ENCODE results near the gene FAM229A. TPM values are rescaled to one million over a fixed set of nuclear protein-coding genes. Genes with fewer than 3 reads are reported as not detected.

Gene FAM229A
- total RNA-seq, 1 experiment from 2014 or later = 9.4 TPM

DNA sequence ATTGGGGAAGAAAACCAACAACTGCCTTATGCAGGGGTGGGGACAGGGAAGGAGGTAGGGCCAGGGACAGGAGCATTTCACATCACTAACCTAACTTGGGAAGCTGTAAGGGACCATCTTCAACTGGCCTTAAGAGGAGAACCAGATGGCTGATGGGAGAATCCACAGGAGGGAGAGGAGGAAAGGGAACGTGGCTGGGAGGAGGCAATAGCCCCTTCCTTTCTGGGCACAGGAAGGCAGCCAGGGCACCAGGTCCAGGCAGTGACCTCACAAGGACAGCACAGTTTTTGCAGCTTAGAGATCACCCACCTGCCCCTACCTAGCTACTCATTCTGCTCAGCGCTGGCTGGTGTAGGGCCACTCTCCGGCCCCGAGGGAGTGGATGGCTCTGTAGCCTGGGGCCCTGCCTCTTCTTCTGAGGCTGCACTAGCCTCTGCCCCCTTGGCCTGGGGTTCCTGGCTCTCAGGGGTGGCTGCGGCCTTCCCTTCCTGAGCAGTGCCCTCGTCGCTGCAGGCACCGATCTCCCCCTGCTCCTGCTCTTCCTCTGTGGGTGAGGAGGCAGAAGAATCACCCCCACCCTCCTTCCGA is 27.9 kb downstream of the FAM229A start:
- CTCF ChIA-PET = interaction anchor here (0.9 kb wide), 1 partner anchor 29 kb away, joined by 4 read pairs; the partner anchor contains the start of genes FAM229A and TSSK3
- H3K9me3 Mint-ChIP-seq = no peaks in the 10 kb centered on the region
- peak overlapping the region; percentile 96 for H3K27ac Mint-ChIP-seq
- DNase-seq (ENCODE audit: low spot score) = no peak
- H3K4me3 Mint-ChIP-seq = peak overlapping the region; percentile 95
- peaks cover 16% of the 10 kb centered on the region for H3K27me3 Mint-ChIP-seq (ENCODE audit: low read depth)
- H3K4me1 Mint-ChIP-seq = peaks cover 44% of the 10 kb centered on the region
- no peak for ATAC-seq
- peaks cover 42% of the 10 kb centered on the region for H3K36me3 Mint-ChIP-seq
- TF ChIP-seq ZNF396 (CRISPR knock-in tag; IDR thresholded peaks at IDR 0.05; ENCODE audit: borderline replicate concordance) (no peak), ESRRA (CRISPR knock-in tag; IDR thresholded peaks at IDR 0.05; ENCODE audit: borderline replicate concordance) (no peak), ZBTB43 (CRISPR knock-in tag; IDR thresholded peaks at IDR 0.05) (no peak), PRRX2 (CRISPR knock-in tag; IDR thresholded peaks at IDR 0.05) (no peak), IRF2 (CRISPR knock-in tag; IDR thresholded peaks at IDR 0.05; ENCODE audit: borderline replicate concordance, low read depth) (no peak), ZNF423 (CRISPR knock-in tag; IDR thresholded peaks at IDR 0.05) (no peak)
- TF ChIP-seq, protein P1, sequence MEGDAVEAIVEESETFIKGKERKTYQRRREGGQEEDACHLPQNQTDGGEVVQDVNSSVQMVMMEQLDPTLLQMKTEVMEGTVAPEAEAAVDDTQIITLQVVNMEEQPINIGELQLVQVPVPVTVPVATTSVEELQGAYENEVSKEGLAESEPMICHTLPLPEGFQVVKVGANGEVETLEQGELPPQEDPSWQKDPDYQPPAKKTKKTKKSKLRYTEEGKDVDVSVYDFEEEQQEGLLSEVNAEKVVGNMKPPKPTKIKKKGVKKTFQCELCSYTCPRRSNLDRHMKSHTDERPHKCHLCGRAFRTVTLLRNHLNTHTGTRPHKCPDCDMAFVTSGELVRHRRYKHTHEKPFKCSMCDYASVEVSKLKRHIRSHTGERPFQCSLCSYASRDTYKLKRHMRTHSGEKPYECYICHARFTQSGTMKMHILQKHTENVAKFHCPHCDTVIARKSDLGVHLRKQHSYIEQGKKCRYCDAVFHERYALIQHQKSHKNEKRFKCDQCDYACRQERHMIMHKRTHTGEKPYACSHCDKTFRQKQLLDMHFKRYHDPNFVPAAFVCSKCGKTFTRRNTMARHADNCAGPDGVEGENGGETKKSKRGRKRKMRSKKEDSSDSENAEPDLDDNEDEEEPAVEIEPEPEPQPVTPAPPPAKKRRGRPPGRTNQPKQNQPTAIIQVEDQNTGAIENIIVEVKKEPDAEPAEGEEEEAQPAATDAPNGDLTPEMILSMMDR (IDR thresholded peaks at IDR 0.05) = no peak
- POLR2A ChIA-PET = interaction anchor here (0.6 to 1.2 kb wide), 3 partner anchors 13 to 93 kb away, joined by 4 to 8 read pairs (median 5); no protein-coding TSS in a partner anchor

DNA sequence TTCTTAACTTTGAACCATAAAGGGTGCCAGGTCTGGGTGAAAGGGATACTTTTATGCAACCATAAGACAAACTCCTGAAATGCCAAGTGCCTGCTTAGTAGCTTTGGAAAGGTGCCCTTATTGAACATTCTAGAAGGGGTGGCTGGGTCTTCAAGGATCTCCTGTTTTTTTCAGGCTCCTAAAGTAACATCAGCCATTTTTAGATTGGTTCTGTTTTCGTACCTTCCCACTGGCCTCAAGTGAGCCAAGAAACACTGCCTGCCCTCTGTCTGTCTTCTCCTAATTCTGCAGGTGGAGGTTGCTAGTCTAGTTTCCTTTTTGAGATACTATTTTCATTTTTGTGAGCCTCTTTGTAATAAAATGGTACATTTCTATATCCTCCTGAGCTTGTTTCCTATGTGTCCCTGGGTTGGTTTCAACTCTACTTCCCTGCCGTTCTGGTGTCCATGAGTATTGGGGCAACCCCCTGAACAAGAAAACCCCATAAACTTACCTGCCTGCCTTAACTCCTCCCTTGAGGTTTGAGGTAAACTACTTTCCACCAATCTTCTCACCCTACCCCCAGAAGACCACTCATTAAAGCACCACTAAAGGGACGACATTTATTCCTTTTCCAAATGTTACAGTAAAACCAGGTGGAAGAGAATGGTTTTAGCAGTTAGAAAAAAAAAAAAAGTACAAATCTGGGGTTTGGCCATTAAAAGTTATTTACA is 28.9 kb downstream of the FAM229A start:
- Mint-ChIP-seq H3K9me3 (no peaks in the 10 kb centered on the region), H3K4me3 (peak overlapping the region; percentile 95), H3K4me1 (peaks cover 42% of the 10 kb centered on the region), H3K27ac (peak overlapping the region; percentile 66), H3K36me3 (peaks cover 48% of the 10 kb centered on the region), H3K27me3 (ENCODE audit: low read depth) (peaks cover 8% of the 10 kb centered on the region)
- DNase-seq (ENCODE audit: low spot score) (no peak), ATAC-seq (no peak)
- no peak for TF ChIP-seq CREB1 (CRISPR knock-in tag; IDR thresholded peaks at IDR 0.05)
- TF ChIP-seq, protein P2, sequence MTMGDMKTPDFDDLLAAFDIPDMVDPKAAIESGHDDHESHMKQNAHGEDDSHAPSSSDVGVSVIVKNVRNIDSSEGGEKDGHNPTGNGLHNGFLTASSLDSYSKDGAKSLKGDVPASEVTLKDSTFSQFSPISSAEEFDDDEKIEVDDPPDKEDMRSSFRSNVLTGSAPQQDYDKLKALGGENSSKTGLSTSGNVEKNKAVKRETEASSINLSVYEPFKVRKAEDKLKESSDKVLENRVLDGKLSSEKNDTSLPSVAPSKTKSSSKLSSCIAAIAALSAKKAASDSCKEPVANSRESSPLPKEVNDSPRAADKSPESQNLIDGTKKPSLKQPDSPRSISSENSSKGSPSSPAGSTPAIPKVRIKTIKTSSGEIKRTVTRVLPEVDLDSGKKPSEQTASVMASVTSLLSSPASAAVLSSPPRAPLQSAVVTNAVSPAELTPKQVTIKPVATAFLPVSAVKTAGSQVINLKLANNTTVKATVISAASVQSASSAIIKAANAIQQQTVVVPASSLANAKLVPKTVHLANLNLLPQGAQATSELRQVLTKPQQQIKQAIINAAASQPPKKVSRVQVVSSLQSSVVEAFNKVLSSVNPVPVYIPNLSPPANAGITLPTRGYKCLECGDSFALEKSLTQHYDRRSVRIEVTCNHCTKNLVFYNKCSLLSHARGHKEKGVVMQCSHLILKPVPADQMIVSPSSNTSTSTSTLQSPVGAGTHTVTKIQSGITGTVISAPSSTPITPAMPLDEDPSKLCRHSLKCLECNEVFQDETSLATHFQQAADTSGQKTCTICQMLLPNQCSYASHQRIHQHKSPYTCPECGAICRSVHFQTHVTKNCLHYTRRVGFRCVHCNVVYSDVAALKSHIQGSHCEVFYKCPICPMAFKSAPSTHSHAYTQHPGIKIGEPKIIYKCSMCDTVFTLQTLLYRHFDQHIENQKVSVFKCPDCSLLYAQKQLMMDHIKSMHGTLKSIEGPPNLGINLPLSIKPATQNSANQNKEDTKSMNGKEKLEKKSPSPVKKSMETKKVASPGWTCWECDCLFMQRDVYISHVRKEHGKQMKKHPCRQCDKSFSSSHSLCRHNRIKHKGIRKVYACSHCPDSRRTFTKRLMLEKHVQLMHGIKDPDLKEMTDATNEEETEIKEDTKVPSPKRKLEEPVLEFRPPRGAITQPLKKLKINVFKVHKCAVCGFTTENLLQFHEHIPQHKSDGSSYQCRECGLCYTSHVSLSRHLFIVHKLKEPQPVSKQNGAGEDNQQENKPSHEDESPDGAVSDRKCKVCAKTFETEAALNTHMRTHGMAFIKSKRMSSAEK (CRISPR knock-in tag; IDR thresholded peaks at IDR 0.05; ENCODE audit: borderline replicate concordance) = 0 out of 2 replicates have a peak, but pooled peaks have one; percentile 24
- TF ChIP-seq FOXP1 (CRISPR knock-in tag; IDR thresholded peaks at IDR 0.05; ENCODE audit: borderline replicate concordance) = no peak
- TF ChIP-seq, protein P3, sequence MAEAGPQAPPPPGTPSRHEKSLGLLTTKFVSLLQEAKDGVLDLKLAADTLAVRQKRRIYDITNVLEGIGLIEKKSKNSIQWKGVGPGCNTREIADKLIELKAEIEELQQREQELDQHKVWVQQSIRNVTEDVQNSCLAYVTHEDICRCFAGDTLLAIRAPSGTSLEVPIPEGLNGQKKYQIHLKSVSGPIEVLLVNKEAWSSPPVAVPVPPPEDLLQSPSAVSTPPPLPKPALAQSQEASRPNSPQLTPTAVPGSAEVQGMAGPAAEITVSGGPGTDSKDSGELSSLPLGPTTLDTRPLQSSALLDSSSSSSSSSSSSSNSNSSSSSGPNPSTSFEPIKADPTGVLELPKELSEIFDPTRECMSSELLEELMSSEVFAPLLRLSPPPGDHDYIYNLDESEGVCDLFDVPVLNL (CRISPR knock-in tag; IDR thresholded peaks at IDR 0.05; ENCODE audit: borderline replicate concordance, low read depth) = no peak
- TF ChIP-seq, protein P4, sequence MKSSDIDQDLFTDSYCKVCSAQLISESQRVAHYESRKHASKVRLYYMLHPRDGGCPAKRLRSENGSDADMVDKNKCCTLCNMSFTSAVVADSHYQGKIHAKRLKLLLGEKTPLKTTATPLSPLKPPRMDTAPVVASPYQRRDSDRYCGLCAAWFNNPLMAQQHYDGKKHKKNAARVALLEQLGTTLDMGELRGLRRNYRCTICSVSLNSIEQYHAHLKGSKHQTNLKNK (CRISPR knock-in tag; IDR thresholded peaks at IDR 0.05) = peak; percentile 33; the same call in 1 of the 2 replicates
- TF ChIP-seq KAT7 (CRISPR knock-in tag; IDR thresholded peaks at IDR 0.05; ENCODE audit: borderline replicate concordance) = no peak
- TF ChIP-seq MLX (CRISPR knock-in tag; IDR thresholded peaks at IDR 0.05) = no peak
- TF ChIP-seq ATF3 (CRISPR knock-in tag; conservative IDR thresholded peaks at IDR 0.05) = no peak
- 0 out of 2 replicates have a peak, but pooled peaks have one; percentile 39 for TF ChIP-seq PRRX2 (CRISPR knock-in tag; IDR thresholded peaks at IDR 0.05)
- TF ChIP-seq, protein P5, sequence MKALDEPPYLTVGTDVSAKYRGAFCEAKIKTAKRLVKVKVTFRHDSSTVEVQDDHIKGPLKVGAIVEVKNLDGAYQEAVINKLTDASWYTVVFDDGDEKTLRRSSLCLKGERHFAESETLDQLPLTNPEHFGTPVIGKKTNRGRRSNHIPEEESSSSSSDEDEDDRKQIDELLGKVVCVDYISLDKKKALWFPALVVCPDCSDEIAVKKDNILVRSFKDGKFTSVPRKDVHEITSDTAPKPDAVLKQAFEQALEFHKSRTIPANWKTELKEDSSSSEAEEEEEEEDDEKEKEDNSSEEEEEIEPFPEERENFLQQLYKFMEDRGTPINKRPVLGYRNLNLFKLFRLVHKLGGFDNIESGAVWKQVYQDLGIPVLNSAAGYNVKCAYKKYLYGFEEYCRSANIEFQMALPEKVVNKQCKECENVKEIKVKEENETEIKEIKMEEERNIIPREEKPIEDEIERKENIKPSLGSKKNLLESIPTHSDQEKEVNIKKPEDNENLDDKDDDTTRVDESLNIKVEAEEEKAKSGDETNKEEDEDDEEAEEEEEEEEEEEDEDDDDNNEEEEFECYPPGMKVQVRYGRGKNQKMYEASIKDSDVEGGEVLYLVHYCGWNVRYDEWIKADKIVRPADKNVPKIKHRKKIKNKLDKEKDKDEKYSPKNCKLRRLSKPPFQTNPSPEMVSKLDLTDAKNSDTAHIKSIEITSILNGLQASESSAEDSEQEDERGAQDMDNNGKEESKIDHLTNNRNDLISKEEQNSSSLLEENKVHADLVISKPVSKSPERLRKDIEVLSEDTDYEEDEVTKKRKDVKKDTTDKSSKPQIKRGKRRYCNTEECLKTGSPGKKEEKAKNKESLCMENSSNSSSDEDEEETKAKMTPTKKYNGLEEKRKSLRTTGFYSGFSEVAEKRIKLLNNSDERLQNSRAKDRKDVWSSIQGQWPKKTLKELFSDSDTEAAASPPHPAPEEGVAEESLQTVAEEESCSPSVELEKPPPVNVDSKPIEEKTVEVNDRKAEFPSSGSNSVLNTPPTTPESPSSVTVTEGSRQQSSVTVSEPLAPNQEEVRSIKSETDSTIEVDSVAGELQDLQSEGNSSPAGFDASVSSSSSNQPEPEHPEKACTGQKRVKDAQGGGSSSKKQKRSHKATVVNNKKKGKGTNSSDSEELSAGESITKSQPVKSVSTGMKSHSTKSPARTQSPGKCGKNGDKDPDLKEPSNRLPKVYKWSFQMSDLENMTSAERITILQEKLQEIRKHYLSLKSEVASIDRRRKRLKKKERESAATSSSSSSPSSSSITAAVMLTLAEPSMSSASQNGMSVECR (CRISPR knock-in tag; IDR thresholded peaks at IDR 0.05; ENCODE audit: borderline replicate concordance) = no peak
- no peak for TF ChIP-seq RORB (CRISPR knock-in tag; IDR thresholded peaks at IDR 0.05)
- ChIA-PET POLR2A (interaction anchor here (0.8 to 1.9 kb wide), 7 partner anchors 11 to 94 kb away, joined by 3 to 9 read pairs (median 5); partner anchors contain the start of gene BSDC1), CTCF (interaction anchor here (0.6 to 3.0 kb wide), 6 partner anchors 14 to 118 kb away, joined by 3 to 16 read pairs (median 4); partner anchors contain the start of genes FAM229A and TSSK3)
